ENCODE data around the gene NDUFB4.

- TF ChIP-seq CTCF (IDR thresholded peaks at IDR 0.05; ENCODE audit: low read depth, low read length) = no peak
- TF ChIP-seq EZH2phosphoT487 (IDR thresholded peaks at IDR 0.05; ENCODE audit: low read depth) = no peak
These were observed 49.1 kb downstream of the NDUFB4 start for GRCh38 chr3:120645083-120645845.
